HG03342 (cell line): Measurements from ENCODE around the gene CNIH3.
"Not testable (repeated sequence)": the region's sequence is repeated elsewhere in the genome, so short reads cannot be mapped to it uniquely, and the experiment has no call there.

Experiments
- ATAC-seq: cut with Tn5 transposase; IDR thresholded peaks from one replicate; pipeline ENCODE4 v1.9.1; 2021; ENCODE audit warnings: mild to moderate bottlenecking, moderate library complexity; ENCODE audit not compliant: unreplicated experiment

Gene CNIH3

GRCh38 chr1:224684979-224685425 lies 68.9 kb downstream of the CNIH3 start:
- ATAC-seq: no peak

GRCh38 chr1:224686140-224686539 lies 70.0 kb downstream of the CNIH3 start:
- not testable (repeated sequence) for ATAC-seq

DNA sequence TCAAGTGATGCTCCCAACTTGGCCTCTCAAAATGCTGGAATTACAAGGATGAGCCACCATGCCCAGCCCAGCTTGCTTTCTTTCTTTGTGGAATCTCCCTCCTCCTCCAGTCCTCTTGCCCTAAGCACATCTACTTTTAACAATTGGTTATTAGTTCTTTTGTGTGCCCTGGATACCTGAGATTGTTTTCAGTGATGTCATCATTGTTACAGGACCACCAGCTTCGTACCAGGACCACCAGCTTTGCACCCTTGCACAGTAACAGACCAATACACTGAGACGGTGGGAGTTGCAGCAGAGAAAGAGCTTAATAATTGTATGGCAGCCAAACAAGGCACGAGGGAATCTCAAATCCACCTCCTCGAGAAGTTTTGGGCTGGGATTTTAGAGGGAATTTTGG lies 71.3 kb downstream of the CNIH3 start:
- no peak for ATAC-seq

- no peak for ATAC-seq
Measured at GRCh38 chr1:224689374-224689773, 73.3 kb downstream of the CNIH3 start.

- ATAC-seq: no peak
Measured at GRCh38 chr1:224690576-224690975, 74.5 kb downstream of the CNIH3 start.

- ATAC-seq: no peak
Measured at GRCh38 chr1:224691148-224691925, 75.2 kb downstream of the CNIH3 start.

GRCh38 chr1:224694969-224695368 lies 78.9 kb downstream of the CNIH3 start:
- no peak for ATAC-seq

DNA sequence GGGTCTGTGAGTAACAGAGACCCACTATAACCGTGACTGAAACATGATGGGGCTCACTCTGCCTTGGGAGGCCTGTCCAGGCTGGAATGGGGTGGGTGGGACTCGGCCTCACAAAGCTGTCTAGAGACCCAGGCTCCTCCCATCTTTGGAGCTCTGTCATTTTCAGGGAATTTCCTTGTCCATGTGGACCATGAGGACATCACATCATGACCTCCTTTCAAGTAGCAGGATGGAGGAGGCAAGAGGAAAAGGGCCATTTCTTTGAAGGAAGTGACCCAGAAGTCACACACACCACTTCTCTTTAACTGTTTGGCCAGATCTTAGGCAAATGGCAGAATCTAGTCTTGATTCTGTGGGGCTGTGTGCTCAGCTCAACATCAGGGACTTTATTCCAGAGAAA lies 79.9 kb downstream of the CNIH3 start:
- ATAC-seq: no peak

DNA sequence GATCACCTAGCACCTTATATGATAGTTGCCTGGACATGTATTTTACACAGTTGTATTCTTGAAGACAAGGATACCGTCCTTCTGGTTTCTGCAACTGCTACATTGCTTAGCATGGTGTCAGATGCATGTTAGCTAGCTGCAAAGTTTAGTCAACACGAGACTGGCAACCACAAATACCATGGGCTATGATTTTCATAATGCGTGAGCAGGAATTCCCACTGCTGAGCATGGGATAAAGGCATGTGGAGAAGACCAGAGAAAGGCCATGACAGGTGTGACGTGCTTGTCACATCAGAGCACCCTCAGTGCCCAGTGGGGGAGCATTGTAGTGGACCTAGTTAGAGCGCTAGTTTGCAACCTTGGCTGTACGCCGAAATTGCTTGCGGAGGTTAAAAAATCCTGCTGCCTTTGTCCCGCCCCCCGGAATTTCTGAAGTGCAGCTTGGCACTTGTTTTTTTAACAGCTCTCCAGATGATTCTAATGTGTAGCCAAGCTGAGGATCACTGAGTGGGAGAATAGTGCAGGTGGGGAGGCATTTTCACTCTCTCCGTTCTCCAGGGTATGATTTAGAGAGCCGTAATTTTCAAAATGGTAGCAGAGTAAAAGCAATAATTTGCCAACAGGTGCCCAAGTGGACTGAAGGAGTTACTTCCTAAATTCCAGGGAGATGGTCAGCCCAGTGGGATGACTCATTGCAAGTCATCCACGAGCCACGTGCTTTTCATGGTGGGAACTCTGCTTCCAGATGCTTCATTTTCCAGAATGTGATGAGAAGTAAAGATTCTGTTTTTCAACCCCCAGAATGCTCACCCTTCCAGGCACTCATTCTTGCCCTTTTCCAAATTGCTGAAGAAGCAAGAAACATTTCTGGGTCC lies 81.0 kb downstream of the CNIH3 start:
- no peak for ATAC-seq

DNA sequence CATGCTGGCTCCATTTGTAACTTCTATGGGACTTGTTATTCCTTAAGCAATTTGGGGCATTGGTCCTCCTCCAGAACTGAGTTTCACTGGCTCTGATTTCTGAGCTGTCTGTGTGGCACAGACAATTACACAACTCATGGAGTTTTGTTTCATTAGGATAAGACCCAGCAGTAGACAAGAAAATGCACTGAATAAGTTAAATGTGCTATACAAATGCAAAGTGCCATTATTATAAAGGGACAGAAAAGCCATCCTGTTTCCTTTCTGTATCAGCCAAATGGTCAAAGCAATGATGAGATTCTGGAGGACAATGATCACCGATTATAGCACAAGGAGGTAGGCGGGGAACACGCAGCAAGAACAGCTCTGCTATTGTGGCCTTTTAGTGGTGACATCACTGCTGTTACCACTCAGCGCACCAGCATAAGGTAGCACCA lies 81.9 kb downstream of the CNIH3 start:
- no peak for ATAC-seq

DNA sequence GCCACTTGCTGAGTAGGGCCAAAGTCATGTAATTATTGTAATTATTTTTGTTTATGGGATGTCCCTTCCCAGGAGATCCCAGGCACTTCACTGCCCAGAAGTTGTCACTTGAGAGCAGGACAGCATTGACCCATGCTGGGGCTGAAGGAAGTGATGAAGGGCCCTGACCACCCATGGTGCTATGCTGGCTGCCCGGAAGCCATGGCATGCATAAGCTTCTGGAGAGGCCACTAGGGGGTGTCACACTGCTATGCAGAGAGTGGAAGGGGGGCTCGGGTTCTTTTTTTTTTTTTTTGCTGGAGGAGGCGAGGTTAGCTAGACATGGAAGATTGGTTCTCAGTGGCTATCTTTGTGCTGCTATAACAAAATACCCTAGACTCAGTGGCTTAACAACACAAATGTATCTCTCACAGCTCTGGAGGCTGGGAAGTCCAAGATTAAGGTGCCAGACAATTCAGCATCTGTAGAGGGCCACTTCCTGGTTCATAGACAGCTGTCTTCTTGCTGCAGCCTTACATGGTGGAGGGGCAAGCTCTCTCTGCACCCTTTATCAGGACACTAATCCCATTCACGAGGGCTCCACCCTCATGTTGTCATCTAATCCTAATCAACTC lies 84.9 kb downstream of the CNIH3 start:
- ATAC-seq: peak; percentile 61

DNA sequence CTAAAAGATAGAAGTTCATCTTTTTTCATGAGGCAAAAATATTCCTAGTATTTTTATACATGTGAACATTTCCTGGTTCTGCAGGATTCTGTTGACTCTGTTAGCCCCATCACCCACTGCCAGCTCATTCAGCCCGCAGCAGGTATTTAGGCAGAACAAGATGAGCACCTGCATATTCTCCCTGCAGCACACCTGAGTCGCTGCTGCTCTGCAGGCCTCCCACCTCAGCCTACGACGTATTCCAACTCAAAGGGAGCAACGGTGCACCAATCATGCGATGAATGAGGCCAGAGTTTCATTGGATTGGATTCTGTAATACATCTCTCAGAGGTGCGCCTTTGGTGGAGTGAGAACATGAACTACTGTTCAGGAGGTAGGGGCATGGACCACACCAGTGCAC lies 87.6 kb downstream of the CNIH3 start:
- ATAC-seq: no peak

GRCh38 chr1:224704107-224704735 lies 88.1 kb downstream of the CNIH3 start:
- ATAC-seq: no peak

GRCh38 chr1:224705578-224705977 lies 89.5 kb downstream of the CNIH3 start:
- ATAC-seq: no peak

DNA sequence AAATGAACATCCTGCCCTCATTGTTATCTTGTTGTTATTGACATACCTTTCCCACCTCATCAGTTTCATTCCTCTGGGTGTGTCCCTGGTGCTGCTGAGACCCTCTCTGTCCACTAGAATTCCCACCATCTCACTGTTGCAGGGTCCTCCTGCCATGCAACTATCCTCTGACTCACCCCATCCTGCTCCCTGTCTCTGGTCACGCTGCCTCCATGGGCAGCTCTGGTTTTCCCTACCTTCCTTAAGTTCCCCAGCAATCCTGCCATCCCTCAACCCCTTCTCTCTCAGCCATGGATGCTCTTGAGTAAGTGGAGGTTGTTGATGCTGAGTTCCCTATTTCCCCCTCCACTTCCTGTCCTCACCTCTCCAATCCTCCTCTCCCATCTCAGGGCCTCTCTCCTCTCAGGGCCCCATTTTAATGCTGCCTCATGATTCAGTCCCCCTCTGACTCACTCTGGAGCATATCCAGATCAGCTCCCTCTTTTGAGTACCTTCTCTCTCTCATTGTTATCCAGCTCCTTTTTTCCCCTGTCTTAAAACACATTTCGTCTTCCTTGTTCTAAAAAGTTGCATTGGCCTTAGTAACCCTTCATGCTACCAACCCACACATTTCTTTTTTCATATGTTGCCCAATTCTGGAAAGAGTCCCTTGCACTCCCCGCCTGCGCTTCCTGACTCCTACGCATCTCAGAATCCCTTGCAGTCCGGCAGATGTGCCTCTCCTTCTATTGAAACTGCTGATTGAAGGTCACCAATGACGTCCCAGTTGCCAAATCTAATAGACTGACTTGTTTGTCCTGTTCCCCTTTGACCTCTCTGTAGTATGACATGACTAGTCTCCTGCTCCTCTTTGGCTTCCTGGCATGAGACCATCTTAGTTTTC lies 92.0 kb downstream of the CNIH3 start:
- no peak for ATAC-seq

DNA sequence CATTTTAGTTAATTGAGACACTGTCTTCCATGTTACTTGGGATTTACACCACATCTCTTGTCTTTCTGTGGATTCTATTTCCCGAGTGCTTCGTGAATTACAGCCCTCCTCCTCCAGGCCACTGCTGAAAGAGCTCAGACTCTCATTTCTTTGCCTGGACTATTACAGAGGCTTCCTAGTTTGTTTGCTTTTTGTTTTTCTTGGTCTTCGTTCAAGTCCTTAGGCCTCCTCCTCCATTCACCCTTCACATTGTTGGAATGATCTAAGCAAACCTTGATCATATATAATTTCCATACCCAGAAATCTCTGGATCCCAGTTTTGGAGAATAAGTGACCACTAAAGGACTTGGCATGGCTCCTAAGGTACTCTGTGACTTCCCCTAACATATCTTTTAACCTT lies 94.1 kb downstream of the CNIH3 start:
- ATAC-seq: no peak

- not testable (repeated sequence) for ATAC-seq
Measured at GRCh38 chr1:224711231-224711756, 95.2 kb downstream of the CNIH3 start.

DNA sequence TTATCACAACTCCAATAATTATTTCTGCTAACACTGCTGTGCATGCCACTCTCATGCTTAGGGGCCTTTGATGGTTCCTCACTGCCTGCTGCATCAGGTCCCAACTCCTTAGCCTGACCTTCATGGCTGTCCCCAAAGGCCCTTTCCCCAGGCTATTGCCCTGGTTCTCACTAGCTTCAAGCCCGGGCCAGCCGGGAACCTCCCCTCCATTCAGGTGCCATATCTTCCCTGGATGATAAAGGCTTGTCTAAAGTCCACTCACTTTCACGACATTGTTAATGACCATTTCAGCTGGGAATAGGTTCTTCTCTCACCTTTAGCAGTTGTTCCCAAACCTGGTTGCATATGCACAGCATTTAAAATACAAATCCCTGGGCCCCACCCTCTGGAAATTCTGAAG lies 95.8 kb downstream of the CNIH3 start:
- no peak for ATAC-seq

GRCh38 chr1:224713228-224713627 lies 97.1 kb downstream of the CNIH3 start:
- no peak for ATAC-seq

- no peak for ATAC-seq
Measured at GRCh38 chr1:224714553-224714952, 98.4 kb downstream of the CNIH3 start.
